Measurements from ENCODE around the gene WNT11.

Gene WNT11

GRCh38 chr11:76228875-76229149, 22.5 kb upstream of the WNT11 start:
- DNase-seq (ENCODE audit: low spot score) = no peak
- TF ChIP-seq CTCF (IDR thresholded peaks at IDR 0.05) = no peak
- Histone ChIP-seq H3K4me3 (no peak overlapping the region), H3K27ac (no peak overlapping the region)

GRCh38 chr11:76228071-76228874, 22.0 kb upstream of the WNT11 start:
- H3K4me3 ChIP-seq = no peak overlapping the region
- TF ChIP-seq CTCF (IDR thresholded peaks at IDR 0.05) = no peak
- no peak for DNase-seq (ENCODE audit: low spot score)
- peak overlapping the region in 1 of 2 donors; percentile 49 for H3K27ac ChIP-seq

GRCh38 chr11:76226626-76227025, 20.3 kb upstream of the WNT11 start:
- no peak for TF ChIP-seq CTCF (IDR thresholded peaks at IDR 0.05)
- DNase-seq (ENCODE audit: low spot score) = no peak
- H3K27ac ChIP-seq = no peak overlapping the region
- no peak overlapping the region for H3K4me3 ChIP-seq

GRCh38 chr11:76225122-76225611, 18.9 kb upstream of the WNT11 start:
- Histone ChIP-seq H3K4me3 (no peak overlapping the region), H3K27ac (peak overlapping the region in 1 of 2 donors; percentile 70)
- TF ChIP-seq CTCF (IDR thresholded peaks at IDR 0.05) = no peak
- no peak for DNase-seq (ENCODE audit: low spot score)

GRCh38 chr11:76224461-76225121, 18.3 kb upstream of the WNT11 start:
- DNase-seq (ENCODE audit: low spot score) = no peak
- no peak overlapping the region for H3K4me3 ChIP-seq
- peak overlapping the region in 1 of 2 donors; percentile 70 for H3K27ac ChIP-seq
- no peak for TF ChIP-seq CTCF (IDR thresholded peaks at IDR 0.05)

- no peak for DNase-seq (ENCODE audit: low spot score)
- TF ChIP-seq CTCF (IDR thresholded peaks at IDR 0.05) = no peak
- H3K4me3 ChIP-seq = no peak overlapping the region
- no peak overlapping the region for H3K27ac ChIP-seq
These were observed 15.1 kb upstream of the WNT11 start for GRCh38 chr11:76221365-76221764.

- Histone ChIP-seq H3K27ac (no peak overlapping the region), H3K4me3 (no peak overlapping the region)
- no peak for TF ChIP-seq CTCF (IDR thresholded peaks at IDR 0.05)
- no peak for DNase-seq (ENCODE audit: low spot score)
These were observed 12.9 kb upstream of the WNT11 start for GRCh38 chr11:76219243-76219642.
